Gastrocnemius medialis (tissue), 4 donors: ENCODE data around the gene CTPS2. TPM values are rescaled to one million over a fixed set of nuclear protein-coding genes. Genes with fewer than 3 reads are reported as not detected.
"Not testable (repeated sequence)": the region's sequence is repeated elsewhere in the genome, so short reads cannot be mapped to it uniquely, and the experiment has no call there.

Source experiments
- ATAC-seq, 2 donors: fragments of 150-250 bp; one replicate each; pipeline ENCODE4 v1.9.1; 2016
- DNase-seq, 2 donors: peaks; one replicate each; pipeline ENCODE4 v3.0.0-alpha.2; 2019
- H3K27ac ChIP-seq, 4 donors: fragments of 200-600 bp; sonication (generic); 1 replicate in 1 of 4; 2 replicates in 3 of 4; pipeline ENCODE4 v1.5.1; 2016 to 2018; ENCODE audit warnings: mild to moderate bottlenecking in 2 of 4, moderate library complexity in 1 of 4
- H3K27me3 ChIP-seq, 3 donors: fragments of 200-600 bp; sonication (generic) in 2 of 3; 1 replicate in 1 of 3; 2 replicates in 2 of 3; pipeline versions ENCODE4 v1.5.1 to v1.6.0; 2016 to 2019; ENCODE audit warnings: mild to moderate bottlenecking in 1 of 3, moderate library complexity in 1 of 3
- H3K36me3 ChIP-seq, 2 donors: fragments of 200-600 bp; sonication (generic) in 1 of 2; one replicate each; pipeline ENCODE4 v1.5.1; 2017 to 2018
- H3K4me1 ChIP-seq, 2 donors: fragments of 200-600 bp; sonication (generic) in 1 of 2; one replicate each; pipeline ENCODE4 v1.5.1; 2016 to 2017; ENCODE audit warnings: mild to moderate bottlenecking in 2 of 2
- H3K4me3 ChIP-seq, 4 donors: fragments of 200-600 bp; sonication (generic) in 3 of 4; 1 replicate in 1 of 4; 2 replicates in 3 of 4; pipeline ENCODE4 v1.5.1; 2016 to 2019; ENCODE audit warnings: mild to moderate bottlenecking in 2 of 4
- H3K9me3 ChIP-seq, 3 donors: fragments of 200-600 bp; sonication (generic) in 2 of 3; 1 replicate in 1 of 3; 2 replicates in 2 of 3; pipeline ENCODE4 v1.5.1; 2016 to 2019
- CTCF ChIP-seq, 5 experiments: fragments of 450-650 bp in 3 of 5; fragments of 200-600 bp in 2 of 5; sonication (generic) in 2 of 5; IDR thresholded peaks in 4 of 5; conservative IDR thresholded peaks in 1 of 5; 1 replicate in 4 of 5; 2 replicates in 1 of 5; pipeline ENCODE4 v1.5.1; 2016 to 2019; ENCODE audit warnings: antibody characterized with exemption in 5 of 5, mild to moderate bottlenecking in 3 of 5, moderate library complexity in 3 of 5
- POLR2A ChIP-seq, 2 donors: fragments of 450-650 bp; IDR thresholded peaks; one replicate each; pipeline ENCODE4 v1.6.1; 2017; ENCODE audit warnings: antibody characterized with exemption in 2 of 2, mild to moderate bottlenecking in 2 of 2, moderate library complexity in 2 of 2
- in situ Hi-C, 4 donors: fragments of 200-750 bp; cut with MboI; loops; one replicate each; pipeline versions ENCODE4 v1.15.0 to v1.8.0; 2017; ENCODE audit warnings: low sequenced_read_pairs in 4 of 4
- intact Hi-C: fragments of 100-400 bp; cut with DNase I; formaldehyde crosslinking; loops from one replicate; pipeline ENCODE4 v1.15.1; 2023; ENCODE audit warnings: low total_unique reads
- total RNA-seq, 4 donors: library from RNA; depleted of rRNA; stranded (reverse); fragments of >200 nt; gene quantifications; one replicate each; pipeline versions ENCODE4 v1.1.0 to v1.2.3, GENCODE V29; 2016

Gene CTPS2
- total RNA-seq, 4 donors from 2014 or later: 2.0 to 3.8 (median 2.8) TPM

DNA sequence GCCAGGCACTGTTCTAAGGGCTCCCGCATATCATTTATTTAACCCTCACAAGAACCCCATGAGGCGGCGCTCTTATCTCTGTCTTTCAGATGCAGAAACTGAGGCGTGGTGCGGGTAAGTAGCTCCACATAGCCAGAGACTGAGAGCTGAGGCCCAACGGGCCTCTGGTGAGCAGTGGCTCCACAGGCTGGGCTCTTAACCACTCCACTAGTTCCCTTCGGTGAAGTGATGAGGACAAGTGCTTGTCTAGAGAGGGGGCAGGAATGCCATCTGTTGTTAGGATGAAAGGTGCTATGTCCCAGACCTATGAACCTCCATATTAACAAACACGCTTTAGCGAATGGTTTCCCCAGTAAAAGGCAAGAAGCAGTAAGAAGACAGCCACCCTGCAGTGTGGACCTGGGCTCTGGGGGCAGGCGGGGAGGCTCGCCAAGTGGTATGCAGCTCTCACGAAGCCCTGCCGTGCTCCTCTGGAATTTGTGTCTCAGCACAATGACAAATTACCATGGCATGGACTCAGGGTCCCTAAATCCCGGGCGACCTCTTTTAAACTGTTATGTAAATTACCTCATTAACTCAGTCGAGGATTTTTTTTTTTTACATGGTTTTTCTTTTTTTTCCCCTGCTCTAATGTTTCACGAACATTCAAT lies 83.4 kb downstream of the CTPS2 start:
- in situ Hi-C loops: no loop called here
- Histone ChIP-seq H3K36me3 (no peaks in the 10 kb centered on the region), H3K4me3 (no peak overlapping the region), H3K4me1 (no peaks in the 10 kb centered on the region), H3K9me3 (no peaks in the 10 kb centered on the region), H3K27me3 (no peaks in the 10 kb centered on the region), H3K27ac (no peak overlapping the region)
- DNase-seq (no peak), ATAC-seq (no peak)
- no peak for TF ChIP-seq CTCF (IDR thresholded peaks at IDR 0.05 in 4 of 5, conservative IDR thresholded peaks at IDR 0.05 in 1 of 5)
- TF ChIP-seq POLR2A (IDR thresholded peaks at IDR 0.05): no peak
- intact Hi-C loops: no loop called here

DNA sequence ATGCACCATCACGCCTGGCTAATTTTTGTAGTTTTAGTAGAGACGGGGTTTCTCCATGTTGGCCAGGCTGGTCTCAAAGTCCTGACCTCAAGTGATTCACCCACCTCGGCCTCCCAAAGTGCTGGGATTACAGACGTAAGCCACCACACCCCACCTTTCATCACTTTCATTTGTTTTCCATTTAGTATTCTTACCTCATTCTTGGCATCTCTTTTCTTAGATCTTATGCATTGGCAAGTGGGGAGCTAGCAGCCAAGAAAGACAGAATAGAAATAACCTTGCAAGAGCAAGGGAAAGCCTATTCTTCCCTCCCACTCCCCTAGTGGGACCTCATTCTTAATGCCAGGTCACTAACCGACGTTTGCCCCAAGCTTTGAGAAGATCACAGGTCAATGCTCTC lies 84.0 kb downstream of the CTPS2 start:
- H3K27ac ChIP-seq, DNase-seq, H3K36me3 ChIP-seq, in situ Hi-C loops, H3K9me3 ChIP-seq, ATAC-seq, H3K27me3 ChIP-seq, H3K4me3 ChIP-seq, H3K4me1 ChIP-seq, intact Hi-C loops: not testable (repeated sequence)

DNA sequence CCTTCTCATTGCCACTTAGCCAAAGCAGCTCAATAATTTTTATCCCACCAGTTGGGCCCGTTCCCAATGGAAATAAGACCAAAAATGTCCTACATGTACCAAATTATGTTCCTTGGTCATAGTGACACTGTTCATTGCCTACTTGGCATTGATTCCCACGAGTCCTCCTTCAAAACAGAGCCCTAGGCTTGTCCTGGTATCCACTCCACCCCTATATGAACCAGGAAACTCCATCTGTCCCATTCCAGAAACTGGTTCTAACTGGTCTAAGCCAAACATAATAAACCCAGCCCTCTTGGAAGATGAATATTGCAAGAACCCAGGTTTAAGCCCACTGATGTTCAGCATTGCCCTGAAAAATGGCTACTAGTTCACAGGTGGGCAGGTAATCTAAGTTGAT lies 93.4 kb downstream of the CTPS2 start:
- DNase-seq: no peak
- Histone ChIP-seq H3K27me3 (no peaks in the 10 kb centered on the region), H3K4me1 (no peaks in the 10 kb centered on the region), H3K9me3 (no peaks in the 10 kb centered on the region), H3K4me3 (no peak overlapping the region), H3K36me3 (peaks cover 0 to 5% of the 10 kb centered on the region in 2 donors), H3K27ac (no peak overlapping the region)
- intact Hi-C loops: no loop called here
- ATAC-seq: no peak
- no peak for TF ChIP-seq POLR2A (IDR thresholded peaks at IDR 0.05)
- TF ChIP-seq CTCF (IDR thresholded peaks at IDR 0.05 in 4 of 5, conservative IDR thresholded peaks at IDR 0.05 in 1 of 5): no peak
- in situ Hi-C loops: no loop called here

- Histone ChIP-seq H3K27me3 (no peaks in the 10 kb centered on the region), H3K4me3 (no peak overlapping the region), H3K9me3 (no peaks in the 10 kb centered on the region), H3K4me1 (no peaks in the 10 kb centered on the region), H3K36me3 (peaks cover 0 to 5% of the 10 kb centered on the region in 2 donors), H3K27ac (no peak overlapping the region)
- in situ Hi-C loops (no loop called here), intact Hi-C loops (no loop called here)
- DNase-seq: no peak
- no peak for ATAC-seq
- TF ChIP-seq POLR2A (IDR thresholded peaks at IDR 0.05) (no peak), CTCF (IDR thresholded peaks at IDR 0.05 in 4 of 5, conservative IDR thresholded peaks at IDR 0.05 in 1 of 5) (no peak)
Measured at GRCh38 chrX:16618422-16618821, 94.0 kb downstream of the CTPS2 start.

- peaks cover 0 to 5% of the 10 kb centered on the region in 2 donors for H3K36me3 ChIP-seq
- H3K4me3 ChIP-seq: no peak overlapping the region
- no peak overlapping the region for H3K27ac ChIP-seq
- intact Hi-C loops: no loop called here
- H3K4me1 ChIP-seq: no peaks in the 10 kb centered on the region
- no peak for TF ChIP-seq POLR2A (IDR thresholded peaks at IDR 0.05)
- TF ChIP-seq CTCF (IDR thresholded peaks at IDR 0.05 in 4 of 5, conservative IDR thresholded peaks at IDR 0.05 in 1 of 5): no peak
- H3K27me3 ChIP-seq: no peaks in the 10 kb centered on the region
- DNase-seq (no peak), ATAC-seq (no peak)
- in situ Hi-C loops: no loop called here
- no peaks in the 10 kb centered on the region for H3K9me3 ChIP-seq
Measured at GRCh38 chrX:16617382-16617781, 95.1 kb downstream of the CTPS2 start.
